GM06990 (cell line): Measurements from ENCODE around the gene CITED2.

Experiments used
- DNase-seq: peaks from one replicate; pipeline ENCODE4 v3.0.0-alpha.2; 2011; ENCODE audit not compliant: insufficient read length; ENCODE audit errors: extremely low read depth
- H3K27me3 ChIP-seq: replicated peaks from 2 replicates; pipeline ENCODE4 v1.6.0; 2011; ENCODE audit warnings: low read length; ENCODE audit not compliant: control insufficient read depth, insufficient read depth
- H3K36me3 ChIP-seq: 2 replicates; pipeline ENCODE4 v1.5.1; 2011; ENCODE audit warnings: low read length; ENCODE audit not compliant: control insufficient read depth, insufficient read depth
- H3K4me3 ChIP-seq: replicated peaks from 2 replicates; pipeline ENCODE4 v1.5.1; 2011; ENCODE audit warnings: low read depth, mild to moderate bottlenecking, control low read depth, low read length
- TF ChIP-seq, protein P1 (sequence below): IDR thresholded peaks from 2 replicates; pipeline ENCODE4 v1.5.1; 2011; ENCODE audit warnings: low read length, control low read depth, mild to moderate bottlenecking, inconsistent platforms; ENCODE audit not compliant: insufficient read depth, poor library complexity, severe bottlenecking

CITED2 gene, protein sequence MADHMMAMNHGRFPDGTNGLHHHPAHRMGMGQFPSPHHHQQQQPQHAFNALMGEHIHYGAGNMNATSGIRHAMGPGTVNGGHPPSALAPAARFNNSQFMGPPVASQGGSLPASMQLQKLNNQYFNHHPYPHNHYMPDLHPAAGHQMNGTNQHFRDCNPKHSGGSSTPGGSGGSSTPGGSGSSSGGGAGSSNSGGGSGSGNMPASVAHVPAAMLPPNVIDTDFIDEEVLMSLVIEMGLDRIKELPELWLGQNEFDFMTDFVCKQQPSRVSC

DNA sequence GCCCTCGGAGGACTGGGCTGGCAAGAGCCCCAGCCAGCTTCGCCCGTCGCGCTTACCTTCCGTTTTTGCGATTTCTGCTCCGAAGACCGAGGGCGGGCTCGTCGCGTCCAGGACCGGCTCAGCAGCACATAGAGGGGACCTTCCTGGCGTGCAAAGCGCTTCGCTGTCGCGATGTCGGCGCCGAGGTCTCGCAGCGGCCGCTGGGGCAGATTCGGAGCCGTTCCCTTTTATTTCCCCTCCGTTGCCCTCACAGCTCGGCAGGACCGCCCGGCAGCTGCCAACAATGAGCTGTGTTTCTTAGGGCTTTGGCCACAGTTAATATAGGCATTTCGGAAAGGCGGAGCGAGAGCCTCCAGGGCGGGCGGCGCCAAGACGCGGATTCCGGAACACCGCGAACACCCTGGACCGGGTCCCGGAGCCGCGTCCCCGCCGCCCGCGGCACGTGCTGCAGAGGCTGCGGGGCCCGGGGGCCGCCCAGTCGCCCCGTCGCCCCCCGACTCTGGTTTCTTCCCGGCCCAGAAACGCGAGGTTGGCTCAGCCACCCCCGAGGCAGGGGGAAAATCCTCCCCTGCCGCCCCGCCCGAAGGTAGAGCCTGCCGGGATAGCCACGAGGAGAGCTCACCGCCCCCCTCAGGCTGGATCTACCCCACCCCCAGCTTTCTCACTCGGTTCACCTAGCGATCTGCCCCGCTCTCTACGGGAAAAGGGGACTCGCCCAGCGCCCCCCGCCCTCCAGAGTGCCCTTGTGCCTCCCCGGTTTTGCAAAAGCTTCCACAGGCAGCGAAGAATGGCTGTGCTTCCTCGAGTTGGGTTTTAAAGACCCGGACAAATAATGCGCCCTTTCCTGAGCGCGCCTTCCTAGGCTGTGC is at the start of gene CITED2:
Gene CITED2, minus strand, starts transcription at position 292 of the 869 bp plus-strand sequence. CDS start 704 bp downstream, outside the sequence.
- Histone ChIP-seq H3K27me3 (no peaks in the 10 kb centered on the region), H3K4me3 (peak within 1 kb of the TSS; percentile 84), H3K36me3 (no peaks in the 10 kb centered on the region)
- TF ChIP-seq, protein P1, sequence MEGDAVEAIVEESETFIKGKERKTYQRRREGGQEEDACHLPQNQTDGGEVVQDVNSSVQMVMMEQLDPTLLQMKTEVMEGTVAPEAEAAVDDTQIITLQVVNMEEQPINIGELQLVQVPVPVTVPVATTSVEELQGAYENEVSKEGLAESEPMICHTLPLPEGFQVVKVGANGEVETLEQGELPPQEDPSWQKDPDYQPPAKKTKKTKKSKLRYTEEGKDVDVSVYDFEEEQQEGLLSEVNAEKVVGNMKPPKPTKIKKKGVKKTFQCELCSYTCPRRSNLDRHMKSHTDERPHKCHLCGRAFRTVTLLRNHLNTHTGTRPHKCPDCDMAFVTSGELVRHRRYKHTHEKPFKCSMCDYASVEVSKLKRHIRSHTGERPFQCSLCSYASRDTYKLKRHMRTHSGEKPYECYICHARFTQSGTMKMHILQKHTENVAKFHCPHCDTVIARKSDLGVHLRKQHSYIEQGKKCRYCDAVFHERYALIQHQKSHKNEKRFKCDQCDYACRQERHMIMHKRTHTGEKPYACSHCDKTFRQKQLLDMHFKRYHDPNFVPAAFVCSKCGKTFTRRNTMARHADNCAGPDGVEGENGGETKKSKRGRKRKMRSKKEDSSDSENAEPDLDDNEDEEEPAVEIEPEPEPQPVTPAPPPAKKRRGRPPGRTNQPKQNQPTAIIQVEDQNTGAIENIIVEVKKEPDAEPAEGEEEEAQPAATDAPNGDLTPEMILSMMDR = no peak
- peak; percentile 94 for DNase-seq

DNA sequence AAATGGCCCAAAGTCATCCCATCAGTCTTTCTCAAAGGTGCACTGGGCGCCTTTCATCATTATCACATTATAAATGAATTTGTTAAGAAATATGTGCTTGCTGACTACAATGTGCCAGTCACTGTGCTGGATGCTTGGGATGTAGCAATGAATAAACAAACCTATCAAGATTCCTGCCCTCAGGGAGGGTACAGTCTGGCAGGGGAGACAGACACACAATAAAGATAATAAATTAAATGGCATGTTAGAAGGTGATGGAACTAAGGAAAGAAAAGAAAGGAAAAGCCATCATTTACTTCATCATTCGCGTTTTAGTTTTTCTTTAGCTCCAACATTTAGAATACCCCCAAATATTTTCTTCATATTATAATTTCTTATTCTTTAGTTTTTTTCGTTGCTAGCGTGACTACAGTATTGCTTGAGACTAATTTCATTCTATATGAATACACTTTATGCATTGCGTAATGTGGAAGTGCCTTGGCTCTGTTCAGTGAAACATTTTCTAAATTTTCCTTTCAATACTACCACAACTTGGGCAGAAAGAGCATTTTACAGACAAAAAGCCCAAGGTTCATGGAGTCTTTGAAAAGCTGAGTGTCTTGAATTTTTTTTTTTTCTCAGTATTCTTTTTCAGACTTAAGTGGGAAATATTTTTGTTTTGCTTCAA is 48.7 kb upstream of the CITED2 start:
- TF ChIP-seq, protein P1 = no peak
- H3K27me3 ChIP-seq = no peaks in the 10 kb centered on the region

DNA sequence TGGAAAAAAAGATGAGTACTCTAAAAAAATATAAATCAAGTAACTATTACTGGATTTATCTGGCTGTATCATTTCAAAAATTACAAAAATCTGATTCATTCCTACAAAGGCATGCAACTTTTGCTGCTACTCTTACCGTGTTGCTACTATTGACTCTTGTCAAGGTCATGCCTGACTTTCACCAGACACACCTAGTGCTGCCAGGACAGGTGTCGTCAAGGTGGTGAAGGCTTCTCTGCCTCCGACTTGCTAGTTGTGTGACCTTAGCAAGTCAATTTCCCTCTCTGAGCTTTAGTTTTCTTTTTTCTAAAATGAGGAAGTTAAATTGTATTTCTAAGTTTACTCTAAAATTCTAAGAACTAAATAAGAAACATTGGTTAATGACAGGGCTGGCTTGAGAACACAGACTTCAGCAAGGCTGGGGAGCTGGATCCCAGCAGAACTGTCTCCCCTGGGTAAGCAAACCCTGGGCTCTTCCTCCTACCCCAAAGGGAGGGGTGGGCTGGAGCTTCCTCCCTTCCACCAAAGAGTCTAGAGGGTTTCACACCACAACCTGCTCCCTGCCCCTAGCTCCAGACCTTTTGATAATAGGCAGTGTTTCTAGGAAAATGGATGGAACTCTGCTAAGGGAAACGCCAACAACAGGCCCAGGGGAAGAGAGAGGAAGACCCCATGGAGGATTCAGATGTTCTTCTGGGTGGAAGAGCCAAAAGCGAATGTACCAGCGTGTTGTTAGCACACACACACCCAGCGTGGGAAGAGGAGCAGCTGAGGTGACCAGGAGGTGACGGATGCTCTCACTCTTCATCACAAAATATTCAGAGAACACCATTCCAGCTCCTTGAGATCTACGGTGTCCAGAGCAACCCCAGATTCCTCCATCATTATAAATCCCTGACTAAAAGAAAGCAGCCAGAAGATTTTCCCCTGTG is 47.9 kb upstream of the CITED2 start:
- no peak overlapping the region for H3K4me3 ChIP-seq
- TF ChIP-seq, protein P1 = no peak
- no peaks in the 10 kb centered on the region for H3K27me3 ChIP-seq
- no peak for DNase-seq
- H3K36me3 ChIP-seq = no peaks in the 10 kb centered on the region

More for the DNA sequence above, 48.7 kb upstream of the CITED2 start:
- no peak overlapping the region for H3K4me3 ChIP-seq
- no peaks in the 10 kb centered on the region for H3K36me3 ChIP-seq
- no peak for DNase-seq

DNA sequence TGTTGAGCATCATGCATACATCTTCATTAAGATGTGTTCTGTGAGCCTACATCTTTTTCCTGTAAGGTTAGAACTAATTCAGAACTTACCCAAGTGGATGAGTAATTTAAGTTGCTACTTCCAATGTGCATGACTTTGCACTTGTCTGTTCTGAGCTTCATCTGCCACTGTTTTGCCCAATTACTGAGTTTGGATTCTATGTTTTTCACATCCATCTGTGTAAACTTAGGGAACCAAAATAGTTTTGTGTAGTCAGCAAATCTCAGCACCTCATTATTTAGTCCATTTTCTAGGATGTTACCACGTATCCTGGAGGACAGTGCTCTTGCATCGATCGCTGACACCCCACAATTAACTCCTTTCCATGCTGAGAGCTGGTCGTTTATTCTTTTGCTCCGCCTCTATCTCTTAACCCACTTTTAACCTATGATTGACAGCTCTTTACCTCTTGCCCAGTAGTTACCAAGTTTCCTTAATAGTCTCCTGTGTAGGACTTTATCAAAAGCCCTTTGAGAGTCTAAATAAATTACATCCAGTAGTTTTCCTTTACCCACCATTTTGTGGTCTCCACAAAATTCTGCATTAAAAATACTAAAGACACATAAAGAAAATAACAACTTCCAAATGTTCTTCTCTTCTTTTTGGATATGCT is 44.2 kb upstream of the CITED2 start:
- no peaks in the 10 kb centered on the region for H3K36me3 ChIP-seq
- DNase-seq = no peak
- TF ChIP-seq, protein P1 = no peak
- H3K4me3 ChIP-seq = no peak overlapping the region
- no peaks in the 10 kb centered on the region for H3K27me3 ChIP-seq

DNA sequence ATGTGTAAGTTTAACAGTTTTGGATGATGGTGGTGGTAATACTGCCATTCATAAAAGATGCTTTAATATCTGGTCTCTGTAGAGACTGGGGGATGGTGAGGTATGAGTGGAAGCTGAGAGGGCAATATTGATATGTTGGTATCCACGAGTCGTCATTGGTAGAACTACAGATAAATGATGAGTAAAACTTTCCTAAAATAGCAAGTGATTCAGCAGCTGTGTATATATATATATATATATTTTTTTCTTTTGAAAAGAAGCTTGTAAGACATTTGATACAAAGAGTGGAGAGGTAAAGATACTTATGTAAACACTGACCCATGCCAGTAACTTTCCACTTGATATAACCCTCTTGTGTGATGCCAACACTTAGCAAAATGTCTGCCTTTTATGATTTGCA is 41.7 kb upstream of the CITED2 start:
- TF ChIP-seq, protein P1 = no peak
- DNase-seq = no peak
- H3K4me3 ChIP-seq = no peak overlapping the region
- no peaks in the 10 kb centered on the region for H3K36me3 ChIP-seq
- no peaks in the 10 kb centered on the region for H3K27me3 ChIP-seq
